ENCODE results near the gene GRIPAP1.
A peak's percentile ranks its signal among the peaks of the same experiment; 100 is the strongest.

GRIPAP1 gene

DNA sequence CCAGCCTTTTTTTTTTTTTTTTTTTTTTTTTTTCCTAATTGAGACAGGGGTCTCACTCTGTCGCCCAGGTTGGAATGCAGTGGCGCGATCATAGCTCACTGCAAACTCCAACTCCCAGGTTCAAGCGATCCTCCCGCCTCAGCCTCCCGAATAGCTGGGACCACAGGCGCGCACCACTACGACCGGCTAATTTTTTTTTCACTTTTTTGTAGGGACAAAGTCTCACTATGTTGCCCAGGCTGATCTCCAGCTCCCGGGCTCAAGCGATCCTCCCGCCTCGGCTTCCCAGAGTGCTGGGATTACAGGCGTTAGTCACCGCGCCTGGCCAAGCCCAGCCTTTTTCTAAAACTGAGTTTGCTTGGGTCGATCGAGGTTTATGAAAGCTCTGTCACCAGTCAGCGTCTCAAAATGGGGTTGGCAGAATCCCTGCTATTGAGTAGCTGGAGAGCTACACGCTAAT, 43.4 kb downstream of the GRIPAP1 start:
- no peak for DNase-seq (ENCODE audit: low read depth in 2 of 2, low spot score in 1 of 2)

DNA sequence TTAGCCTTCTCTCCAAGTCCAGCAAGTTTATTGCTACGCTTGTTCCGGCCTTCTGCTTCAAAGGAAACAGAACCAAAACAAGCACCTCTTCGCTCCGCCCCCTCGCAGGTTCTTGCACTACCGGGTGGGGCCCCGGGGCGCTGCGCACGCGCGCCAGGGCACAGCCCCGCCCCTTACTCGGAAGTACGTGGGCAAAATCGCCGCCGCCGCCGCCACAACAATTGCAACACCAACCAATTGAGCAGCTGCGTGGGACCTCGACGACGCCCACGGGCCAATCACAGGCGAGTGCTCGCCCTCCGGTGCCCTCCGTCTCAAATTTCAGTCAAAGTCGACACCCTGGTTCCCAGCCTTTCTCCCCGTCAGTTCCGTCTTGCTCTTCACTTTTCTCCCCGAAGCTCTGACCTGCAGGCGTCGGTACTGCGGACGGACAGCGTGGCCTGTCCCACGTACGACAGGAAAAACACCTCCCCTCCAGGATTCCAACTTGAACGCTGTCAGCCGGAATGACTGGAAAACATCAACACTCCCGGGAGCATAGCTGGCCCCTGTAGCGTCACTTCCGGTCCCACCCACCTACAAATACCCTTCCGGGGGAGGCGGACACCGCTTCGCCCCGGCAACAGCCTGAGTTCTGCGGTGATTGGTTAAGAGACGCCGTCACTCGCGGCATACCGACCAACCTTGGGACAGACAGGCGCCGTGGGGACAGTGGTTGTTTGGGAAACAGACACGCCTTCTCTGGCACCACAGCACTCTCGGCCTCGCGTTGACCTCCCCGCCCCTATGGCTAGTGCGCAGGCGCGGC, 44.0 kb downstream of the GRIPAP1 start:
- DNase-seq (ENCODE audit: low read depth in 2 of 2, low spot score in 1 of 2): peak; percentile 79 to 87

DNA sequence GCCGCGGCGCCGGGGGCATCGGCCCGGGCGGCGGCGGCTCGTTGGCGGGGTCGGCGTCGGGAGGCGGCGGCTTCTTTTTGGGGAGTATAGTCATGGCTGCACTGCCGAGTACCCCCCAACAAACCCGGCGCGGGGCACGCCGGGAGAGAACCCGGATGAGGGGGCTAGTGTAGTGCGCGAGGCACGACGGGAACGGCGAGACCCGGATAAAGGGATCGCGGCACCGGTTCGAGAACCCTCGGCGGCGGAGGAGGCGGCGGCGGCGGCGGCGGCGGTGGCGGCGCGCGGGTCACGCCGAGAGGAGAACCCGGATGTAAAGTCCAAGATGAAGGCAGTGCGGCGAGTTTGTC, 44.6 kb downstream of the GRIPAP1 start, which contains the start of gene OTUD5:
TSS of gene OTUD5 (minus strand) at position 131 of the 350 bp plus-strand sequence. CDS start at position 94, 37 bp downstream.
- DNase-seq (ENCODE audit: low read depth in 2 of 2, low spot score in 1 of 2): peak; percentile 35 to 66

DNA sequence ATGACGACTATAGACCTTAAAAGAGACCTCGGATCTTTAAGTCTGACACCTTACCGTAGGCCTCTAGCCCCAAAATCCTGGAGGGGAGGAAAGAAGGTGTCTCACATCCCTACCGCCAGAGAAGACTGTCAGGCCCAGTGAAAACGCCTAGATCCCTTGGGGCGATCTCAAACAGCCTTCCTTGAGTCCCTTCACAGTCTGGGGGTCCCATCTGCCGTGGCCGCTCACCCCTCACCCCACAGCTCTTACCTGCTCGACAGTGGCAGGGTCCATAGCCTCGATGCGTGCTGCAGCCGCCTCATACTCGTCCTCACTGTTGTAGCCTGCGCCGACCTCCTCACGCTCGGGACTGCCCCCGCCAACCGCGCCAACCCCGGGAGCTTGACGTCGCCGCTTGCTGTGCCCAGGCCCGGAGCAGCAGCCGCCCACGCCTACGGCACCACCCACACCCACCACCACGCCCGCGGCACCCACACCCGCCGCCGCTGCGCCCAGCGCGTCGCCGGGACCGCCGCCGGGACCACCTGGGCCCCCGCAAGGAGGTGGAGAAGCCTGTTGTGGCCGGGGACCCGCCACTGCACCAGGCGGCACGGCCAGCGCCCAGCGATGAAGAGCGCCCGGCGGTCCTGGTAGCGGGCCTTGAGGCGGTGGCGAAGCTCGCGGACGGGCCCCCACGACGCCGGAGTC, 45.2 kb downstream of the GRIPAP1 start:
- peak in 1 of 2 donors; percentile 40 for DNase-seq (ENCODE audit: low read depth in 2 of 2, low spot score in 1 of 2)

DNA sequence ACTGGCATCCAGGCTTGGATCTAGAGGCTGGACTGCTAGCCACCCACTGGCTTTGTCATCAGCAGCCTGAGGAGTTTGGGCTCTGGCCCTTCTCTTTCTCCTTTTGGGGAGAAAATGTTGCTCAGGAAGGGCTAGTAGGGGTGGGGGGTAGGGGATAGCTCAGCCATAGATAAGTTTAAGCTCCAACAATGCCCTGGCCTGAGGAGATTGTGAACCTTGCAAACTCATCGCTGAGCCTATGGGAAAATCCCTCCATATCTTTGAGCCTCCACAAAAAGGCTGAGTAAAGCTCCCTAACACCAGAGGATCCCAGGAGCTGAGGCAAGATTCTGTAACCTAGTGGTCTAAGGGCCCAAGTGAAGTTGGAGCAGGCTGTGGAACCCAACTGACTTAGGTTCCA, 53.5 kb downstream of the GRIPAP1 start:
- no peak for DNase-seq (ENCODE audit: low read depth in 2 of 2, low spot score in 1 of 2)

DNA sequence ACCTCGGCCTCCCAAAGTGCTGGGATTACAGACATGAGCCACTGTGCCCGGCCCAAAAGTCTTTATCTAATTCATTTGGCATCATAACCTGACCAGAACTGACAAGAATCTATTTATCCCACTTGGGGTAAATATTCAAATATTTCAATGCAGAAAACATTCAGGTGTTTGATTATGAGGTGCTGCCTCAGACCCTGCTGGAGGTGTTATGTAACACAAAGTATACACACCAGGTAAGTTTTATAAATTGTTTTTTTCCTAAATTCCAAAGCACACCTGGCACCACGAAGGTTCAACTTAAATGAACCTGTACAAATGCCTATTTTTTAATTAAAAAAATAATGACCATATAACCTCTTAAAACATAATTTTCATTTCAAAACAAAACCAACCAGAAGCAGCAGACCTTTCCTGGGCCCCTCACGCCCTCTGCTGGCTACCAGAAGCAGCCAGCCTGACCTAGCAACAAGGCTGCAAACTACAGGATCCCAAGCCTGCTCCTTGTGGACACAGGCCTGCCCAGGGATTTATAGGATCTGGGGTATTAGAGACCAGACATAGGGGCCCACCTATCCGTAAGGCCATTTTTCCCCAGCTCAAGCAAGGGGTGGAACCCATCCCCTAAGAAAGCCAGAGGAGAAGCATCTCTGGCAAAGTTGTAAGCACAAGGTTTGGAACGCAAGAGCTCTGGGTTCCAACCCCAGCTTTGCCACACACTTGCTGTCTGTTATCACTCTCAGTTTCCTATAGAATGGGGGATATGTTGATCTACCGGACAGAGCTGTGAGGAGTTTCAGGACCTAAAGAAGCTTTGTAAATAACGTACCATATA, 56.3 kb downstream of the GRIPAP1 start:
- DNase-seq (ENCODE audit: low read depth in 2 of 2, low spot score in 1 of 2): no peak

DNA sequence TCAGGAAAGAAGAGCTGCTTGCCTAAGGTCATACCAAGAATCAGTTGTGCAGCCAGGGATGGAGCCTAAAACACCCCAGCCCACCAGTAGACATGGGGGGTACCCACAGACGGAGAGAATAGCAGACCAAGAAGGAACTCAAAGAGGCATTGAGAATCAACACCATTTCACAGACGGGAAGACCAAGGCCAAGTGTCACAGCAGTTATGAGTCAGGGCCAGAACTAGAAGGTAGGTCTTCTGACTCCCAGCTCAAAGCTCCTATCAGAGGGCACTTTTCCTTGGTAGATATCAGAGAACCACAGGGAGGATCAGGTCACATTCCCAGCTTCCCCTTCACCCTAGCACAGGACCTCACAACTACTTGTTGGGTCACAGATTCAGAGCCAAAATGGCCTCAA, 59.2 kb downstream of the GRIPAP1 start:
- DNase-seq (ENCODE audit: low read depth in 2 of 2, low spot score in 1 of 2): no peak

DNA sequence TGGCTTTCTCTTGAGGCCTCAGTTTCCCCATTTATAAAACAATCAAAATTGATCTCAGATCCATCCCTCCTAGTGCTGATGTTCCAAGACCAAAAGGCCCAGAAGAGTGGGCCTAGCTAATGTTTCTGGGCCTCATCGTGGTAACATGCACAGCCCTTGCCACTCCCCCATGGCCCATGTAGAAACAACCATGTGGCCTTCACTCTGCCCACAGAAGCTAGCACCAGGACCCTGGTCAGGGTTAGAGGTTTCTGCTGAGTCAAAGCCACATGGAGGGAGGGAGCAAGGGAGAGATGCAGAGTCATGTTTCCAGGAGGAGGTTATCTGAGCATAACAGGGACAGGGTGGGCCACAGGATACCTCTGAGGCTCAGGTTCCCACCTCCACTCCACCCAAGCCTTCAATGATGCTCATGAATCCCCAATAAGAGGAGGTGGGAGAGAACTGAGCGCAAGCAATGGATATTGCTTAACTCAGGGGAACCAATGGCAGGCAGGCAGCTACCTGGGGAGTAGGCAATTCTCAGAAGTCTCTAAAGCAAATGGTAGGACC, 61.6 kb downstream of the GRIPAP1 start:
- DNase-seq (ENCODE audit: low read depth in 2 of 2, low spot score in 1 of 2): no peak

DNA sequence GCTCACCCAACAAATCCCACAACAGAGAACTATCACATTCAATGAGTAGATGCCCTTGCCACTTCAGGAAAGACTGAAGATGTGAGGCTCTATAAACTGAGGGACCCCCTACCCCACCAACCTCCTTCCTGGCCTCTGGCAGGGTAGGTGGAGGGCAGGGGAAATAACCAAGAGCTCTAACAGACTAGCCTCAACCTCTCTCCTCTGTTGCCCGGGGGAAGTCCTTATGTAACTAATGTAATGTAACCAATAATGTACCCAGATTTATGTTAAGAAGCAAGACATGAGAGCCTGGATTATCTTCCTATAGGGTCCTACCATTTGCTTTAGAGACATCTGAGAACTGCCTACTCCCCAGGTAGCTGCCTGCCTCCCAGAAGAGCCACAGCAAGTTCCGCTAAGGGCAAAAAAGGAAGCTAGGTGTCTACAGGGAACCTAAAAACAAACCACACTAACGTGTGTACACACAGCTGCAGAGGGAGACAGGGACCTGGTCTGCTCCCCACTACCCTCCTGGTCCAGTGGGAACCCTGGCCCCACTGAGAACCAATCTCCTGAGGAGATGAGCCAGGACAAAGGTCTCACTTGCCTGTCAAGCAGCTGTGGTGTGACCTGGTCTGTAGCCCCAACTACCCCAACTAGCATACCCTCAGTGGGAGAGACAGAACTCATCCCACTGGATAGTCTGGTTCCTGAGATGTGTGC, 62.4 kb downstream of the GRIPAP1 start:
- DNase-seq (ENCODE audit: low read depth in 2 of 2, low spot score in 1 of 2): no peak

DNA sequence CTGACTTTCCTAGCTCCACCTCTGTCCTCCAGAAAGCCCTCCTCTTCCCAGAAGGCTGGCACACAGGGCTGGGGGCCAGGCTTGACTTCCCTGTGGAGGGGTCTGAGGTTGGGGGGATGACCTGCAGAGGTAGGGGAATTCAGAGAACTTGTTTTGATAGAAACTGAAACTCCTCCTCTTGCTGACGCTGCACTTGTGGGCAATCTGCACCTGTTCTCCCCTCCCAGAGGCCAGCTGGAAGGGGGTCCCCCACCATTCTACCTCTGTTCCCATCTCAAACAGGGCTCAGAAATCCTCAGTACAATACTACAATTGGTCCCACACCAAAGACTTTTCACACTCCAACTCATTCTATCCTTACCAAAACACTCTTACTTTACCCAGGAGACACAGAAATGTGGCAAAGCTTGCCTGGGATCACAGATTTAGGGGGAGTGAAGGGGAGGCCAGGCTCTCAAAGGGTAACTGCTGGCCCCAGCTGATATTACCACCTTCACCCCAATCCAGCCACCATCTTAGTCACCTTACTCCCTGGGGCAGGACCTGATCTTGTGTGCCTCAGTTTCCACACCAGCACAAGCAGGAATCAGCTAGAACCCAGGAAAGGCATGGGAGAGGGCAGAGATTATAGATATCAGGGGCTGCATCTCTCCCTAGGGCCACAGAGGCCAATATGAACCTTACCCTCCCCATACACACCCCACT, 63.2 kb downstream of the GRIPAP1 start:
- no peak for DNase-seq (ENCODE audit: low read depth in 2 of 2, low spot score in 1 of 2)

DNA sequence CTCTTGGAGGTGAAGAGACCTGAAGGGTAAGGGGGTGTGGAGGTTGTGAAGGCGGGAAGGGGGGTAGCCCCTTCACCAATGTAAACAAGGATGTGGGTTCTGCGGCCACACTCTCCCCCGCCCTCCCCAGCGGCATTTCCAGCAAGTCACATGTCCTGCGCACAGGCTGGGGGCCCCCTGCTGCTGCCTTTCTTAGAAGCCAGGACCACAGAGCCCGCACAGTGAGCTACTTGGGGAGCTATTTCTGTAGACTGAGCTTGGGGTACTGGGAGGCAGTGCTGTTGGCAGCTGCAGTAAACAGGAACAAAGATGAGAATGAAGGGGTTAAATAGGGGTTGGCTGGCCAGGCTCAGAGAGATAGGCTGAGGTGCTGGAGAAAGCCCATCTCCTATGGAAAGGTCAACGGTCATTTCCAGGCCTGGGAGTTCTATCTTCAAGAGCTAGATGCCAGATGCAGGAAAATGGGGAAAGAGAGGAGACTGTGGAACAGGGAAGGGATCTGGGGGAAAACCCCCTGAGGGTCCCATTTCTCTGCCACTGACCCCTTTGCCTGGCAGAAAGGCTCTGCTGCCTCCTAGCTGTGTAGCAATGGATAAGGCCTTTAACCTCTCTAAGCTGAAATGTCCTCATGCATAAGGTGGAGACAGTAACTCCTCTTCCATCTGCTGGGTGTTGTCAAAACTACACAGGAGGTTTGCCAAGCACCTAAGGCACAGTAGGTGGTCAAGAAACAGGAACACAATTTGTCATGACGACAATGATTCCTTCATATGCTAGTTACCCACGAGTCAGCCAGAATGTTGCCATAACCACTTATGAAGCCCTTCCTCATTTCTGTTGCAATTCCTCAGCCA, 64.8 kb downstream of the GRIPAP1 start:
- DNase-seq (ENCODE audit: low read depth in 2 of 2, low spot score in 1 of 2): peak; percentile 69 to 88

DNA sequence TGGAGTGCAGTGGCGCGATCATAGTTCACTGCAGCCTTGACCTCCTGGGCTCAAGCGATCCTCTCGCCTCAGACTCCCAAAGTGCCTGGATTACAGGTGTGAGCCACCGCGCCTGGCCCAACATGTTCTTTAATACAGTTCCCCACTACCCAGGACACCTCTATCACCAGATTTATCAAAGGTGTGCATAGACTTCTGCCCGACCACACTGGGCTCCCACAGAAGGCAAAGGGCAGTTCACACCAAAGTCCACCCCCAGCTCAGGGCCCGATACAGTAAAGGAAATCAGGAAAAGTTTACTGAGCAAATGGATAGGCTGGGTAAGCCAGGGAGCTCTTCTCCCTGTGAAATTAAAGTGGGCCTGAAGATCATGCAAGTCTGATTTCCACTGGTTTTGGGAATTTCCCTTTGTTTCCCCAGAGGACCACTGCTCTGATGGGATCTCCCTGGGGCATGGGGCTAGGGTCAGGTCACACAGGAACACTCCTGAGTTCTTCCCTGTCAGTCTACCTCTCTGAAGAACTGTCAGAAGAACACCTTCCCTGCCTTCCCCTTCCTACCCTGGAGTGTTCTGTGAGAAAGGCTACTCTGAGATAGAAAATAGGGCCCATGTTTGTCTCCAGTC, 65.5 kb downstream of the GRIPAP1 start:
- DNase-seq (ENCODE audit: low read depth in 2 of 2, low spot score in 1 of 2): no peak

DNA sequence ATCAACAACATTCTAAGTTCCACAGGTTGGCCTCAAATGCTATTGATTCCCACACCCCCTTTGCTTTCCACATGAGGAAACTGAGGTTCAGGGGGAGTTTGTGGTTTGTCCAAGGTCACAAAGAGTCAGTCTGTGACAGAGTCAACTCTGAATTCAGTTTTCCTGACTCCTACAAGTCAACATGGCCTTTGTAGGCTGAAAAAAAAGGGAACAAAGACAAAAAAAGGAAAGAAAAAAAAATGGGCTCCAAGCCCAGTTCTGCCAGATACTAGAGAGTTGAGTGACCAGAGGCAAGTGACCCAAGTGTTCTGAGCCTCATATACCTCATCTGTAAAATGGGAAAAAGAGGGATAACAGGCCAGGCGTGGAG, 66.8 kb downstream of the GRIPAP1 start:
- DNase-seq (ENCODE audit: low read depth in 2 of 2, low spot score in 1 of 2): no peak

DNA sequence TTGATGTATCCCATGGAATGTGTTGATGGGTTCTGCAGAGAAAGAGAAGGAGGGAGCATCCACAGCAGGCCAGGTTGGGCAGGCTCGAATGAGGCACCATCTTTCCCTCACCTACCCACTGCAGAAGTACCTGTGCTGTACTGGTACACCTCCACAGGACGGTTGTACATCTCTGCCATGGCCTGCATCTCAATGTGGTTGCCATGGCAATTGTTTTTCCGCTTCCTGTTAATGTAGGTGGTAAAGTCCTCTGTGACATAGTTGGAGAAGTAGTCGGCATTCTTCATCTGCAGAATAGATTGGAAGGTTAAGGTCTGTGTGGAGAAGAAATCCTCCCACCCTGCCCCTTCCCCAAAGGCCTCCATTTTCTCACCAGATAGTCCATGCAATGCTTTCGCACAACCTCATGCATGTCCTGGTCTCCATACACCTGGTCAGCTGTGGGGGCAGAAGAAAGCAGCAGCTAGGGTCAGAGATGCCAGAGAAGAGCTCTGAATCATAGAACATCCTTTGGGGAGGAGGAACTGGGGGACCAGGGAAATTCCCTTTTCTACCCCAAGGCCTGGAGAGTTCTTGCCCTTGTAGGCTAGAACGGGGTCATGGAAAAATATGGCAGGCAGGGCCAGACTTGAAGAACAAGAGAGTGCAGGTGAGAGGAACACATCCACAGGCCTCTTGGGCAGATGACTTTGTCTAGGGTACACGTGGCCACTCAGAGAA, 67.3 kb downstream of the GRIPAP1 start:
- no peak for DNase-seq (ENCODE audit: low read depth in 2 of 2, low spot score in 1 of 2)

DNA sequence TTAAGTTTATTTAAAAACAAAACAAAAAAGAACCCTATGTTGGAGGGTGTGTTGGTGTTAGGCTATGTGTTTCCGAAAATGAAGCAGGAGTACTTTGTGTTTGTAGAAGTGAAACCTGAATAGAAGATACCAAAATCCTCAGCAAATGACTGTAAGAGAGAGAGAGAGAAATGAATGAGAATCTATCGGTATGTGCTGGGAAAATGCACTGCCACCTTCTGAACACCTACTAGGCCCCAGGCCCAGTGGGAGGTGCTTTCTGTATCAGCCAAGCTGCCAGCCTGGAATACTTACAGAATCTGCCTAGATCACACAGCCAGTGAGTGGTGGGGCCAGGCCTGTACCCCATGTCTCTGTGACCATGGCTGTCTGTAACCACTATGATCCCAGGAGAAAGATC, 68.3 kb downstream of the GRIPAP1 start:
- no peak for DNase-seq (ENCODE audit: low read depth in 2 of 2, low spot score in 1 of 2)

DNA sequence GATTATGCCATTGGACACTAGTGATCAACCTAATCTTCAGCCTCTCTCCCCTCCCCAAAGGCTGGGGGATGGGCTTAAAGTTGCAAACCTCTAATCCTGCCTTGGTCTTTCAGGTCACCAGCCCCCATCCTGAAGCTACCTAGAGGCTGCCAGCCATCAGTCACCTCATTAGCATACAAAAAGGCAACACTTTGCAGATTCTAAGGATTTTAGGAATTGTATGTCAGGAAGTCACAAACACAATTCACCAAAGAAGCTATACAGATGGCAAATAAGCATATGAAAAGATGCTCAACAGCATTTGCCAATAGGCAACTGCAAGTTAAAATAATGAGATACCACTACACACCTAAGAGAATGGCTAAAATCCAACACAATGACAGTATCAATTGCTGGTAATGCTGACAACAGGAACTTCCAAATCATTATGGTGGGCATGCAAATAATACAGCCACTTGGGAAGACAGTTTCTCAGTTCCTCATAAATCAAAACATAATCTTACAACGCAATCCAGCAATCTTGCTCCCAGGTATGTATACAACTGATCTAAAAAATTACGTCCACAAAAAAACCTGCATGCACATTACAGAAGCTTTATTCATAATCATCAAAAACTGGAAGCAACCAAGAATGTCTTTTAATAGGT, 74.2 kb downstream of the GRIPAP1 start:
- no peak for DNase-seq (ENCODE audit: low read depth in 2 of 2, low spot score in 1 of 2)

DNA sequence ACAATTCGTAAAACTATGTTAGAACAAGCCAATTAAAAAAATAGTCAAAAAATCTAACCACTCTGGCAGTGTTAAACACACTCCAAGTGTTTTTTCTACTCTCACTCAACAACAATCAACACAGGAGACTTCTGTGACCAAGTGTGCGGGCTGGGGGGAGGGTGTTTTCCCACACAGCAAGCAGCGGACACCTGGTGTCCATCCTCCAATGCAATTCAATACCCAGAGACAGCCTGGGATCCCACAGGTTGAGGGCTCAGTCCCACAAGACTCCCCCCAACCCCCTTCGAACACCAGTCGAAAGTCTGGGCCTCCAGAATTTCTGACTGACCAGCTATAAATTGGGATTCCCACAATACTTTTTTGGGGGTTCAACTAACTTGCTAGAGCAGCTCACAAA, 74.9 kb downstream of the GRIPAP1 start:
- DNase-seq (ENCODE audit: low read depth in 2 of 2, low spot score in 1 of 2): no peak

DNA sequence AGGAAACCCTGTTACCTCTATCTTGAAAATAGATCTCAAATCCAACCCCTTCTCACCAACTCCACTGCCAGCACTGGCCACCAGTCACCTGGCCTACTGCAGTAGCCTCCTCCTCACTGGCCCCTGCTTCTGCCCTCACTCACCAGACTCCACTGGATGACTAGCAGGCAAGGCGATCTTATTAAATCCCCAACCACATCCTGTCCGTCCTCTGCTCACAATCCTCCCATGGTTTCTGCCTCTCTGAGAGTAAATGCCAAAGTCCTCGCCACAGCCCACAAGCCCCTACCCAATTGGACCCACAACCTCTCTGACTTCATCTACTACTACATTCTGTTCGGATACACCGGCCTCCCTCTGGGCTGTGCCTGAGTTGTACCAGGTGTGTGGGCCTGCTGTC, 77.8 kb downstream of the GRIPAP1 start:
- DNase-seq (ENCODE audit: low read depth in 2 of 2, low spot score in 1 of 2): no peak

Measured in stimulated activated CD8-positive, alpha-beta memory T cell treated with anti-CD3 and anti-CD28 coated beads, Interleukin-4, amount 100 ng/mL, for 4 hours (primary cell).